ENCODE results near the gene DHRS3.

Gene DHRS3

GRCh38 chr1:12636098-12636950 is 18.3 kb upstream of the DHRS3 start:
- no peak for DNase-seq

- DNase-seq: no peak
Observed at GRCh38 chr1:12634696-12635202, 16.7 kb upstream of the DHRS3 start.

- no peak for DNase-seq
Observed at GRCh38 chr1:12634156-12634555, 16.1 kb upstream of the DHRS3 start.

- no peak for DNase-seq
Observed at GRCh38 chr1:12631571-12631970, 13.6 kb upstream of the DHRS3 start.

- no peak for DNase-seq
Observed at GRCh38 chr1:12630946-12631530, 13.0 kb upstream of the DHRS3 start.

GRCh38 chr1:12629985-12630760 is 12.2 kb upstream of the DHRS3 start:
- no peak for DNase-seq

GRCh38 chr1:12629511-12629956 is 11.5 kb upstream of the DHRS3 start:
- no peak for DNase-seq

- no peak for DNase-seq
Observed at GRCh38 chr1:12627296-12627695, 9.3 kb upstream of the DHRS3 start.

- DNase-seq: no peak
Observed at GRCh38 chr1:12626888-12627287, 8.9 kb upstream of the DHRS3 start.

- no peak for DNase-seq
Observed at GRCh38 chr1:12625276-12625675, 7.3 kb upstream of the DHRS3 start.

- DNase-seq: no peak
Observed at GRCh38 chr1:12622506-12622905, 4.5 kb upstream of the DHRS3 start.

- no peak for DNase-seq
Observed at GRCh38 chr1:12621346-12622335, 3.6 kb upstream of the DHRS3 start.

- DNase-seq: no peak
Observed at GRCh38 chr1:12620931-12621330, 2.9 kb upstream of the DHRS3 start.

GRCh38 chr1:12620488-12620865 is 2.5 kb upstream of the DHRS3 start:
- DNase-seq: peak; percentile 26

GRCh38 chr1:12619792-12620487 is 1.9 kb upstream of the DHRS3 start:
- peak; percentile 11 for DNase-seq

GRCh38 chr1:12618965-12619791 is 1.2 kb upstream of the DHRS3 start:
- DNase-seq: no peak

- DNase-seq: no peak
Observed at GRCh38 chr1:12618661-12618964, 603 bp upstream of the DHRS3 start.

- DNase-seq: no peak
Observed at GRCh38 chr1:12617511-12617900, 504 bp downstream of the DHRS3 start.

- no peak for DNase-seq
Observed at GRCh38 chr1:12616709-12617373, 1.2 kb downstream of the DHRS3 start.

Data from GF-D8 (cell line).